HepG2 (cell line): Measurements from ENCODE around the gene HSPA1A. TPM values are rescaled to one million over a fixed set of nuclear protein-coding genes. Genes with fewer than 3 reads are reported as not detected.

Source experiments
- ATF7 ChIP-seq, 2 experiments: fragments of 450-650 bp in 1 of 2; sonication (generic) in 1 of 2; formaldehyde crosslinking in 1 of 2; IDR thresholded peaks; 2 replicates each; pipeline versions ENCODE4 v1.4.0 to v1.6.1; 2016 to 2020; ENCODE audit warnings: antibody characterized with exemption in 1 of 2, mild to moderate bottlenecking in 1 of 2, missing genetic modification reagents in 1 of 2
- CREB1 ChIP-seq, 2 experiments: fragments of 450-650 bp in 1 of 2; IDR thresholded peaks; 2 replicates each; pipeline ENCODE4 v1.6.1; 2016 to 2017; ENCODE audit warnings: control low read depth in 1 of 2, mild to moderate bottlenecking in 1 of 2, missing compliant biosample characterization in 1 of 2, missing genetic modification characterization in 1 of 2
- MEIS1 ChIP-seq: sonication (generic); formaldehyde crosslinking; IDR thresholded peaks from 2 replicates; pipeline ENCODE4 v1.9.0; 2021; ENCODE audit warnings: mild to moderate bottlenecking, missing genetic modification reagents, moderate library complexity, borderline replicate concordance
- ONECUT2 ChIP-seq: sonication (generic); formaldehyde crosslinking; IDR thresholded peaks from 2 replicates; pipeline ENCODE4 v1.4.0; 2020; ENCODE audit warnings: missing genetic modification reagents
- PBX3 ChIP-seq: sonication (generic); formaldehyde crosslinking; IDR thresholded peaks from 2 replicates; pipeline ENCODE4 v1.8.1; 2023; ENCODE audit warnings: missing genetic modification reagents, inconsistent platforms, borderline replicate concordance
- ZBTB40 ChIP-seq, 2 experiments: fragments of 450-650 bp in 1 of 2; sonication (generic) in 1 of 2; formaldehyde crosslinking in 1 of 2; IDR thresholded peaks; 2 replicates each; pipeline versions ENCODE4 v1.6.1 to v1.8.0; 2016 to 2022; ENCODE audit warnings: antibody characterized with exemption in 1 of 2, mild to moderate bottlenecking in 1 of 2, missing genetic modification reagents in 1 of 2
- ZNF772 ChIP-seq: sonication (generic); formaldehyde crosslinking; IDR thresholded peaks from 2 replicates; pipeline ENCODE4 v1.5.0; 2020; ENCODE audit warnings: mild to moderate bottlenecking, missing genetic modification reagents
- ZNF841 ChIP-seq: sonication (generic); formaldehyde crosslinking; IDR thresholded peaks from 2 replicates; pipeline ENCODE4 v1.8.1; 2023; ENCODE audit warnings: missing genetic modification reagents, borderline replicate concordance
- polyA plus RNA-seq, 8 experiments: library from polyadenylated mRNA; depleted of rRNA in 3 of 8; stranded (reverse) in 7 of 8; unstranded in 1 of 8; fragments of >200 nt; fragmentation: Illumina TruSeq in 4 of 8; extraction: Trizol in 4 of 8; gene quantifications; 2 replicates each; pipeline versions ENCODE4 v1.2.1 to v1.2.3, GENCODE V29; 2011 to 2016; ENCODE audit warnings: low read depth in 4 of 8, missing spikeins in 1 of 8, mixed read lengths in 1 of 8; ENCODE audit not compliant: insufficient read depth in 1 of 8
- total RNA-seq, 5 experiments: library from RNA; depleted of rRNA; stranded (reverse); fragments of >200 nt; fragmentation: Illumina TruSeq; extraction: Trizol; gene quantifications; 2 replicates each; pipeline ENCODE4 v1.2.3, GENCODE V29; 2016; ENCODE audit warnings: low read depth in 1 of 5
- TF ChIP-seq, protein P1 (sequence below): IDR thresholded peaks from 2 replicates; pipeline ENCODE4 v1.4.0; 2020; ENCODE audit warnings: mild to moderate bottlenecking, missing genetic modification reagents

The HSPA1A gene
- total and polyA plus RNA-seq, 2 of the 13 experiments (the other 11 are each of a cell fraction or from before 2014, with no cell fraction given) = 44.5 to 85.0 TPM

DNA sequence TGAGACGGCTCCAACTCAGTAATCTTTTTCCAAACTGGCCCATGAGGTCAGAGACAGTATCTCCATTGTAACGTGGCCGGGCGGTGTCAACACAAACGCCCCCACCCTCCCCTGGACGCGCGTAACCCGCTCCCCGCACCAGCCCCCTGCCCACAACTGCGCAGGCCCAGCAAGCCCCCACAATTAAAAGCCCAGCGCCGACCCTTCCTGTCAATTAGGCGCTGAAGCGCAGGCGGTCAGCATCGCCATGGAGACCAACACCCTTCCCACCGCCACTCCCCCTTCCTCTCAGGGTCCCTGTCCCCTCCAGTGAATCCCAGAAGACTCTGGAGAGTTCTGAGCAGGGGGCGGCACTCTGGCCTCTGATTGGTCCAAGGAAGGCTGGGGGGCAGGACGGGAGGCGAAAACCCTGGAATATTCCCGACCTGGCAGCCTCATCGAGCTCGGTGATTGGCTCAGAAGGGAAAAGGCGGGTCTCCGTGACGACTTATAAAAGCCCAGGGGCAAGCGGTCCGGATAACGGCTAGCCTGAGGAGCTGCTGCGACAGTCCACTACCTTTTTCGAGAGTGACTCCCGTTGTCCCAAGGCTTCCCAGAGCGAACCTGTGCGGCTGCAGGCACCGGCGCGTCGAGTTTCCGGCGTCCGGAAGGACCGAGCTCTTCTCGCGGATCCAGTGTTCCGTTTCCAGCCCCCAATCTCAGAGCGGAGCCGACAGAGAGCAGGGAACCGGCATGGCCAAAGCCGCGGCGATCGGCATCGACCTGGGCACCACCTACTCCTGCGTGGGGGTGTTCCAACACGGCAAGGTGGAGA, at the start of gene HSPA1A, which contains the start of gene HSPA1L (continued):
- TF ChIP-seq ZBTB40 (IDR thresholded peaks at IDR 0.05) = no peak
- no peak for TF ChIP-seq ZBTB40 (CRISPR knock-in tag; IDR thresholded peaks at IDR 0.05)
- no peak for TF ChIP-seq ONECUT2 (CRISPR knock-in tag)
- no peak for TF ChIP-seq MEIS1
- no peak for TF ChIP-seq ZNF841 (CRISPR knock-in tag)
- TF ChIP-seq PBX3 = no peak
- TF ChIP-seq ATF7 (IDR thresholded peaks at IDR 0.05) = no peak
- no peak for TF ChIP-seq ATF7 (CRISPR knock-in tag; IDR thresholded peaks at IDR 0.05)
- TF ChIP-seq CREB1 (IDR thresholded peaks at IDR 0.05) = 0 out of 2 replicates have a peak, but pooled peaks have one; percentile 12
- TF ChIP-seq CREB1 (CRISPR knock-in tag; IDR thresholded peaks at IDR 0.05) = no peak; the same call in 1 of the 2 replicates
- TF ChIP-seq, protein P1, sequence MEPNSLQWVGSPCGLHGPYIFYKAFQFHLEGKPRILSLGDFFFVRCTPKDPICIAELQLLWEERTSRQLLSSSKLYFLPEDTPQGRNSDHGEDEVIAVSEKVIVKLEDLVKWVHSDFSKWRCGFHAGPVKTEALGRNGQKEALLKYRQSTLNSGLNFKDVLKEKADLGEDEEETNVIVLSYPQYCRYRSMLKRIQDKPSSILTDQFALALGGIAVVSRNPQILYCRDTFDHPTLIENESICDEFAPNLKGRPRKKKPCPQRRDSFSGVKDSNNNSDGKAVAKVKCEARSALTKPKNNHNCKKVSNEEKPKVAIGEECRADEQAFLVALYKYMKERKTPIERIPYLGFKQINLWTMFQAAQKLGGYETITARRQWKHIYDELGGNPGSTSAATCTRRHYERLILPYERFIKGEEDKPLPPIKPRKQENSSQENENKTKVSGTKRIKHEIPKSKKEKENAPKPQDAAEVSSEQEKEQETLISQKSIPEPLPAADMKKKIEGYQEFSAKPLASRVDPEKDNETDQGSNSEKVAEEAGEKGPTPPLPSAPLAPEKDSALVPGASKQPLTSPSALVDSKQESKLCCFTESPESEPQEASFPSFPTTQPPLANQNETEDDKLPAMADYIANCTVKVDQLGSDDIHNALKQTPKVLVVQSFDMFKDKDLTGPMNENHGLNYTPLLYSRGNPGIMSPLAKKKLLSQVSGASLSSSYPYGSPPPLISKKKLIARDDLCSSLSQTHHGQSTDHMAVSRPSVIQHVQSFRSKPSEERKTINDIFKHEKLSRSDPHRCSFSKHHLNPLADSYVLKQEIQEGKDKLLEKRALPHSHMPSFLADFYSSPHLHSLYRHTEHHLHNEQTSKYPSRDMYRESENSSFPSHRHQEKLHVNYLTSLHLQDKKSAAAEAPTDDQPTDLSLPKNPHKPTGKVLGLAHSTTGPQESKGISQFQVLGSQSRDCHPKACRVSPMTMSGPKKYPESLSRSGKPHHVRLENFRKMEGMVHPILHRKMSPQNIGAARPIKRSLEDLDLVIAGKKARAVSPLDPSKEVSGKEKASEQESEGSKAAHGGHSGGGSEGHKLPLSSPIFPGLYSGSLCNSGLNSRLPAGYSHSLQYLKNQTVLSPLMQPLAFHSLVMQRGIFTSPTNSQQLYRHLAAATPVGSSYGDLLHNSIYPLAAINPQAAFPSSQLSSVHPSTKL = peak; percentile 38; the same call in 1 of the 2 replicates
- peak; percentile 87; the same call in 1 of the 2 replicates for TF ChIP-seq ZNF772
